BLaER1 treated with 17β-estradiol and CSF1 and Interleukin-3, amounts not matched to agents 10 nM and 100 nM (cell line): ENCODE results near the gene DHX58.

ENCODE experiments used
- H3K27ac ChIP-seq, 11 experiments: shearing (Covaris generic); formaldehyde crosslinking; 2 replicates each; pipeline ENCODE4 v1.8.1; 2022
- H3K27me3 ChIP-seq, 11 experiments: shearing (Covaris generic); formaldehyde crosslinking; 2 replicates each; pipeline ENCODE4 v1.8.1; 2022
- H3K36me3 ChIP-seq, 11 experiments: shearing (Covaris generic); formaldehyde crosslinking; 2 replicates each; pipeline ENCODE4 v1.8.1; 2022
- H3K4me1 ChIP-seq, 10 experiments: shearing (Covaris generic); formaldehyde crosslinking; 2 replicates each; pipeline ENCODE4 v1.8.1; 2022
- H3K4me2 ChIP-seq, 11 experiments: shearing (Covaris generic); formaldehyde crosslinking; 2 replicates each; pipeline ENCODE4 v1.8.1; 2022
- H3K4me3 ChIP-seq, 10 experiments: shearing (Covaris generic); formaldehyde crosslinking; 2 replicates each; pipeline ENCODE4 v1.8.1; 2022
- H3K9ac ChIP-seq, 11 experiments: shearing (Covaris generic); formaldehyde crosslinking; 2 replicates each; pipeline ENCODE4 v1.8.1; 2022
- H3K9me3 ChIP-seq, 11 experiments: shearing (Covaris generic); formaldehyde crosslinking; replicated peaks in 1 of 11; 2 replicates each; pipeline ENCODE4 v1.8.1; 2022
- H4K20me1 ChIP-seq, 11 experiments: shearing (Covaris generic); formaldehyde crosslinking; 2 replicates each; pipeline ENCODE4 v1.8.1; 2022
- Cebpa-rat ChIP-seq, 11 experiments: shearing (Covaris generic); IDR thresholded peaks; 2 replicates each; pipeline ENCODE4 v1.8.1; 2022

Gene DHX58

DNA sequence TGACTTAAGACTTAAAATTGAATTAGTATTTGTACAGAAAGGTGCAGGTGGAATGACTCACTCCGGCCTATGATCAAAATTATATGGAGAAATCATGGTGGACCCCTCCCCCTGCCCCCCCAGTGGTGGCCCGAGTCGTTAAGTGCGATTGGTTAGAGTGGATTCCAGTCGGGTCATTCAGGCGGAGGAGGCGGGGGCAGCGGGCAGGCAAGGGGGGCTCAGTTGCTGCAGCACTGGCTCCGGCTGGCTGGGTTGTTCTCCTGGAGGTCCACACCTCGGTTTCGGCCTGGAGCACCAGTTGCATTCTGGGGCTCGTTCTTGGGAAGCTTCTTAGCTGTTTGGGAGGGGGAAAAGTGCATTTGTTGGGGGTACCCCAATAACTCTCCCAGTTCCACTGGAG, 13.1 kb upstream of the DHX58 start:
- peaks cover 7 to 49% (median 35%) of the 10 kb centered on the region in 10 experiments for H3K4me1 ChIP-seq
- H3K4me3 ChIP-seq = no peak overlapping the region
- no peaks in the 10 kb centered on the region for H3K9me3 ChIP-seq
- peaks cover 0 to 52% (median 21%) of the 10 kb centered on the region in 11 experiments; a peak in 16 of 22 replicates for H4K20me1 ChIP-seq
- no peak for TF ChIP-seq Cebpa-rat (IDR thresholded peaks at IDR 0.05)
- no peaks in the 10 kb centered on the region for H3K27me3 ChIP-seq
- H3K9ac ChIP-seq = no peak overlapping the region
- H3K36me3 ChIP-seq = peaks cover 70 to 82% (median 77%) of the 10 kb centered on the region in 11 experiments
- no peak overlapping the region for H3K27ac ChIP-seq
- H3K4me2 ChIP-seq = no peak overlapping the region

DNA sequence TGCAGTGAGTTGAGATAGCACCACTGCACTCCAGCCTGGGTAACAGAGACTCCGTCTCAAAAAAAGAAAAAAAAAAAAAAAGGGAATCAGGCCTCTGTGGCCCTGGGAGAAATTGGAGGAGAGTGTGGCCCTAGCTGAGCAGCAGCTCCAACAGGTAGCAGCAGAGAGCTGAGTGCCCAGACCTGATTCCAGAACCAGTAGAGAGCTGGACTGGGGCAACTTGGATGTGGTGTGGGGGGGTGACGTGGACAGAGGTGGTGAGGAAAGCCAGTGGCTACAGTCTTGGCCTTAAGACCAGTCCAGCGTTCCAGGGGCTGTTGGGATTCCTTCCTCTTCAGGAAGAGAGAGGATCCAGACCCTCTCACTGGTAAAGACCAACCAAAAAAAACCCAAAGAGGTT, 11.7 kb upstream of the DHX58 start:
- H3K4me2 ChIP-seq = no peak overlapping the region
- TF ChIP-seq Cebpa-rat (IDR thresholded peaks at IDR 0.05) = no peak
- no peak overlapping the region for H3K27ac ChIP-seq

DNA sequence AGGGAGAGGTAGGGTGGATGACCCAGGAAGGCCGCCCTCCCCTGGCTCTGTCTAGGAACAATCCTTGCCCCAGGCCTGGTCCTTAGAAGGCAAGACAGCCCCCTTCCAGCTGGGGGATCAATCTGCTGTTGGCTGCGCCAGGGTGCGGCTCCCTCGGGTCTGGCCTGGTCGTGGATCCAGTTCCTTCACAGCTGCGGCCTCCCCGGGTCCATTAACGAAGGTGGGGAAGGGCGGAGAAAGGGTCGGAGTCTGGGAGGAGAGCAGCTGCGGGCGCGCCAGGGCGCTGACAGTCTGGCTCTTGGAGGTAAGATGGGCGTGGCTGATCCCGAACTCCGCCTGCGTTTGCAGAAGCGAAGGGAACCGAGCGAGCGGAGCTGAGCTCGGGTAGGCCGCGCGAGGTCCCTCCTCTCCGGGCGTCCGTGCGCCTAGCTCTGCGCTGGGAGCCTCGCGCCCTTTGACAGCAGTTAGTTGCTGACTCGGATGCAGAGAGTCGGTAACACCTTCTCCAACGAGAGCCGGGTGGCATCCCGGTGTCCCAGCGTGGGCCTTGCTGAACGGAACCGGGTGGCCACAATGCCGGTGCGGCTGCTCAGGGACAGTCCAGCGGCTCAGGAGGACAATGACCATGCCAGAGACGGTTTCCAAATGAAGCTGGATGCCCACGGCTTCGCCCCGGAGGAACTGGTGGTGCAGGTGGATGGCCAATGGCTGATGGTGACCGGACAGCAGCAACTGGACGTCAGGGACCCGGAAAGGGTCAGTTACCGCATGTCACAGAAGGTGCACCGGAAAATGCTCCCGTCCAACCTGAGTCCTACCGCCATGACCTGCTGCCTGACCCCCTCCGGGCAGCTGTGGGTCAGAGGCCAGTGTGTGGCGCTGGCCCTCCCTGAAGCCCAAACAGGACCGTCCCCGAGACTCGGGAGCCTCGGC, 10.1 kb upstream of the DHX58 start, which contains the start of gene HSPB9:
TSS of gene HSPB9 (plus strand) at position 434 of the 933 bp plus-strand sequence. CDS start at position 481, 47 bp downstream.
- H3K9me3 ChIP-seq = no peaks in the 10 kb centered on the region
- peaks cover 0 to 25% (median 2%) of the 10 kb centered on the region in 11 experiments; a peak in 8 of 22 replicates for H4K20me1 ChIP-seq
- peak within 1 kb of the TSS in 5 of 11 experiments; percentile 11 to 81 (median 68); a peak in 5 of 22 replicates for H3K9ac ChIP-seq
- H3K27me3 ChIP-seq = no peaks in the 10 kb centered on the region
- H3K4me3 ChIP-seq = no peak within 1 kb of the TSS
- peak within 1 kb of the TSS in 10 of 11 experiments; percentile 50 to 90 (median 78); a peak in 17 of 22 replicates for H3K4me2 ChIP-seq
- H3K4me1 ChIP-seq = peaks cover 15 to 39% (median 26%) of the 10 kb centered on the region in 10 experiments
- no peak for TF ChIP-seq Cebpa-rat (IDR thresholded peaks at IDR 0.05)
- peak within 1 kb of the TSS in 3 of 11 experiments; percentile 28 to 75 (median 36); a peak in 3 of 22 replicates for H3K27ac ChIP-seq
- peaks cover 44 to 76% (median 55%) of the 10 kb centered on the region in 11 experiments for H3K36me3 ChIP-seq

More for the DNA sequence above, 11.7 kb upstream of the DHX58 start:
- Histone ChIP-seq H3K4me3 (no peak overlapping the region), H3K27me3 (no peaks in the 10 kb centered on the region), H4K20me1 (peaks cover 0 to 41% (median 12%) of the 10 kb centered on the region in 11 experiments; a peak in 13 of 22 replicates), H3K9ac (0 out of 22 replicates have a peak overlapping the region, but pooled peaks of 1 of the 11 experiments have one; percentile 37), H3K4me1 (peaks cover 15 to 49% (median 35%) of the 10 kb centered on the region in 10 experiments), H3K9me3 (no peaks in the 10 kb centered on the region), H3K36me3 (peaks cover 58 to 76% (median 66%) of the 10 kb centered on the region in 11 experiments)

DNA sequence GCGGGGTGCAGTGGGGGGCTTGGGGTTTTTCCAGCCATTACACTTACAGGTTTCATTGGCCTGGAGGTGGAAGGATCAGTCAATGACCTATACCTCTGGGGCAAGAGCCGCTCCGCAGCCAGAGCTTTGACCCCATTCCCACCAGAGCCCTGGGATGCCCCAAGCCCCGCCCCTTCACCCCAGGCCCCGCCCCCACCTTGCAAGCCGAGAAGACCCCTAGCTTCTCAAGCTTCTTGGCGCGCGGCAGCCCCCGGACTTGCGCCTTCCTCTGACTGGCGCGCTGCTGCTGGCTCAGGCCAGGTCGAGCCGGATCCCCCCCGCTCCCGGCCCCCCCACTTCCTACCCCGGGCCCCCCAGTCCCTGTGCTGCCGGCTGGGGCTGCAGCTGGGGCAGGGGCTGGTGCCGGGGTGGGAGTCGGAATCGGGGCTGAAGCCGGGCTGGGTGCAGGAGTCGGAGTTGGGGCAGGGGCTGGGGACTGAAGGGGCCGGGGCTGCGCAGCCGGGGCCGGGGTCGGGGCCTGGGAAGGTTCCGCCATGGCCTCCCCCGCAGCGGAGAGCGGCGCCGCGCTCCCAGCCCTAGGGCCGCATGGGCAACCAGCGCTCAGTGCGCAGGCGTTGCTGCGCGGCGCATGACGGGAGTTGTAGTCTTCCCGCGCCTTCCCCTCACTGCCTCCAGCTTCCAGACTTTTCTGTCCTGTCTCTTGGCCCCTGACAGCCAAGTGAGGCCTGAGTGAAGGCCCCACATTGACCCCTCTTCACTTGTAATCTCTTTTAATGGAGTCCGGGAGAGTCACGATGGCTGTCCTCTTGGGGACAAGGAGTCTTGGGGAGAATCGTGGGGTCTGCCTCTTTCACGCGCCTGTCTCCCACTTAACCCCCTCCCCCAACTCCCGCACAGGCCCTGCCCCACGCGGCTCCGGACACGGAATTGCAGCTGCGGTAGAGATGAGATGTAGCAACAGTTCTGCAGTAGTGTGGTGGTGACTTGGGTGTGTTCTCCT, 8.6 kb upstream of the DHX58 start, which contains the start of gene KAT2A:
TSS of gene KAT2A (minus strand) at position 598 of the 1,000 bp plus-strand sequence. CDS start at position 535, 63 bp downstream.
- Histone ChIP-seq H3K9ac (peak within 1 kb of the TSS; percentile 59 to 81 (median 73); a peak in 20 of 22 replicates), H3K27ac (peak within 1 kb of the TSS in 10 of 11 experiments; percentile 28 to 77 (median 64); a peak in 15 of 22 replicates), H3K4me2 (peak within 1 kb of the TSS; percentile 69 to 93 (median 83)), H4K20me1 (peaks cover 0 to 21% (median 0%) of the 10 kb centered on the region in 11 experiments; a peak in 7 of 22 replicates), H3K4me1 (peaks cover 15 to 39% (median 29%) of the 10 kb centered on the region in 10 experiments), H3K4me3 (peak within 1 kb of the TSS; percentile 42 to 70 (median 59)), H3K36me3 (peaks cover 39 to 73% (median 49%) of the 10 kb centered on the region in 11 experiments), H3K9me3 (no peaks in the 10 kb centered on the region), H3K27me3 (no peaks in the 10 kb centered on the region)
- TF ChIP-seq Cebpa-rat (IDR thresholded peaks at IDR 0.05) = no peak

DNA sequence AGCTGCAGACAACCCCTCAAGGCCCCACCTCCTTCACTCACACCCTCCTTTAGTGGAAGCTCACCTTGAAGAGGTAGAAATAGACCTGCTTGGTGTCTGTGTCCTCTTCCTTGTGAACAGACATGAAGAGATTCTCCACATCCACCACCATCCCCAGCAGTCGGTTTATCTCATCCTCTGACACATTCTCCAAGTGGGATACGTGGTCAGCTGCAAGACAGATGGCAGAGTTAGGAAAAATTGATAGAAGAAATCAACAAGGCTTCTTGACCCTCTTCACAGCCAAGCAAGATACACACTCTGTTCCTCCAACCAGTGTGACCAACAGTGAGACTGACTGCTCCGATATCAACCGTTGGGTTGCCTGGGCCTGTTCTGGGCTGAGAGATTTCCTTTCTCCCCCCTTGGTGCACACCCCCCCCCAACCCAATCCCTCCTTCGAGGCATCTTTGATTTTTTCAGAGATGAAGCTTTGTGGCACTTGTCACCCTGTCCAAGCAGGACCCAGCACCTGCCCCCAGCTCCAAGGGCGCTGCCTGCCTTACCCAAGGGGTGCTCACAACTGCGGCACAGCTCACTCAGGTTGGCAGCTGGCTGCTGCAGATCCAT, 7.8 kb upstream of the DHX58 start:
- H3K4me3 ChIP-seq = peak overlapping the region; percentile 42 to 70 (median 59)
- peak overlapping the region in 4 of 11 experiments; percentile 8 to 75 (median 41); a peak in 5 of 22 replicates for H3K27ac ChIP-seq
- peaks cover 39 to 73% (median 47%) of the 10 kb centered on the region in 11 experiments for H3K36me3 ChIP-seq
- peaks cover 0 to 14% (median 0%) of the 10 kb centered on the region in 11 experiments; a peak in 7 of 22 replicates for H4K20me1 ChIP-seq
- TF ChIP-seq Cebpa-rat (IDR thresholded peaks at IDR 0.05) = no peak
- peak overlapping the region; percentile 69 to 93 (median 83) for H3K4me2 ChIP-seq
- H3K9ac ChIP-seq = peak overlapping the region; percentile 38 to 81 (median 73); a peak in 19 of 22 replicates
- H3K9me3 ChIP-seq = no peaks in the 10 kb centered on the region
- peaks cover 15 to 39% (median 29%) of the 10 kb centered on the region in 10 experiments for H3K4me1 ChIP-seq
- H3K27me3 ChIP-seq = no peaks in the 10 kb centered on the region

DNA sequence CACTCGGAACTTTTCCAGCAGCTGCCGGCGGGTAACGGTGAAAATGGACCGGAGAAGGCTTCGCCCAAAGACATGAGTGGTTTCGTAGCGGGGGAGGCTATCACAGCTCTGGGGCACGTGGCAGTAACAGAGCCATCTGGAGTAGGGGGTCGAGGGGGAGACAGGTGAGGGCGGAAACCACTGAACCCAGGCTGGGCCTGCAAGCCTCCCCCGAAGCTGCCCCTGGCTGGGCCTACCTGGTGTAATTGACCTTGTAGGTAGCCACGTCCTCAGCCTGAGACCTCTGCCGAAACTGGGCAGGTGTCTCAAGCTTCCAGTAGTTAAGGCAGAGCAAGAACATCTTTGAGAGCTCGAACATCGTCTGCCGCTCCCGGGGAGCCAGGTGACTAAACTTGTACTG, 6.8 kb upstream of the DHX58 start:
- Histone ChIP-seq H3K4me1 (peaks cover 15 to 41% (median 29%) of the 10 kb centered on the region in 10 experiments), H3K27me3 (no peaks in the 10 kb centered on the region), H4K20me1 (peaks cover 0 to 14% (median 0%) of the 10 kb centered on the region in 11 experiments; a peak in 6 of 22 replicates), H3K9me3 (no peaks in the 10 kb centered on the region), H3K27ac (no peak overlapping the region), H3K4me3 (no peak overlapping the region), H3K36me3 (peaks cover 32 to 75% (median 43%) of the 10 kb centered on the region in 11 experiments), H3K4me2 (peak overlapping the region in 8 of 11 experiments; percentile 2 to 90 (median 78); a peak in 6 of 22 replicates), H3K9ac (peak overlapping the region in 7 of 11 experiments; percentile 7 to 81 (median 33); a peak in 6 of 22 replicates)
- TF ChIP-seq Cebpa-rat (IDR thresholded peaks at IDR 0.05) = no peak

DNA sequence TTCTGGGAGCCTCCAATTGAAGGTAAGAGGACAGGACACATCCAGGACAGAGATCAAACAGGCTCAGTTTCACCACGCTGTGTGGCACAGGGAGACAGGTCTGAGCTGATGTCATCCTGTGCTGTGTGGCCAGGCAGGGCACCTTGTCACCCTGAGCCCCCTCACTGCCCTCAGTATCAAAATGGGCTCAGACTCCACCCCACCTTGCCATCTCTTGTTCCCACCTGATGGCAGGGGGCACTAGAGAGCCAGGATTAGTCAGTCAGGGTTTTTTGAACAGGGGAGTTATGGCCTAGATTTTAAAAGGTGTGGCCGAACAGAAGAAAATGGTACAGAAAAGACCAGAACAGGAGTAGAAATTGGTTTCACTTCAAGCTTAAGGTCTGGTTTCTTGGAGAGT, 6.0 kb upstream of the DHX58 start:
- Histone ChIP-seq H3K27me3 (no peaks in the 10 kb centered on the region), H3K36me3 (peaks cover 36 to 79% (median 46%) of the 10 kb centered on the region in 11 experiments), H4K20me1 (peaks cover 0 to 14% (median 0%) of the 10 kb centered on the region in 11 experiments; a peak in 6 of 22 replicates), H3K9ac (peak overlapping the region in 8 of 11 experiments; percentile 7 to 81 (median 34); a peak in 8 of 22 replicates), H3K4me3 (no peak overlapping the region), H3K4me2 (peak overlapping the region in 3 of 11 experiments; percentile 2 to 90 (median 83); a peak in 2 of 22 replicates), H3K9me3 (no peaks in the 10 kb centered on the region), H3K27ac (peak overlapping the region in 1 of 11 experiments; percentile 26; a peak in 2 of 22 replicates), H3K4me1 (peaks cover 15 to 49% (median 30%) of the 10 kb centered on the region in 10 experiments)
- TF ChIP-seq Cebpa-rat (IDR thresholded peaks at IDR 0.05) = no peak
